Kidney glomerular epithelial cell (primary cell): ENCODE results near the gene FAM120A.

Source experiments
- DNase-seq: peaks from one replicate; lab custom pipeline; 2025; lab: John Stamatoyannopoulos, UW

Gene FAM120A

GRCh38 chr9:93595861-93596365 is 144.4 kb downstream of the FAM120A start:
- DNase-seq: no peak

GRCh38 chr9:93596399-93596798 is 144.9 kb downstream of the FAM120A start:
- DNase-seq: no peak

- no peak for DNase-seq
Measured at GRCh38 chr9:93597142-93597706, 145.7 kb downstream of the FAM120A start.

GRCh38 chr9:93597871-93598646 is 146.6 kb downstream of the FAM120A start:
- DNase-seq: no peak

GRCh38 chr9:93598647-93599241 is 147.3 kb downstream of the FAM120A start:
- DNase-seq: no peak

- DNase-seq: no peak
Measured at GRCh38 chr9:93599571-93600403, 148.3 kb downstream of the FAM120A start.

- no peak for DNase-seq
Measured at GRCh38 chr9:93600504-93600903, 149.0 kb downstream of the FAM120A start.

- DNase-seq: no peak
Measured at GRCh38 chr9:93601063-93601462, 149.6 kb downstream of the FAM120A start.

GRCh38 chr9:93601666-93602065 is 150.2 kb downstream of the FAM120A start:
- DNase-seq: no peak

- DNase-seq: no peak
Measured at GRCh38 chr9:93603011-93603410, 151.5 kb downstream of the FAM120A start.

- DNase-seq: no peak
Measured at GRCh38 chr9:93603906-93604326, 152.4 kb downstream of the FAM120A start.

- no peak for DNase-seq
Measured at GRCh38 chr9:93606187-93606586, 154.7 kb downstream of the FAM120A start.

GRCh38 chr9:93610206-93610605 is 158.7 kb downstream of the FAM120A start:
- no peak for DNase-seq

- no peak for DNase-seq
Measured at GRCh38 chr9:93612052-93612795, 160.7 kb downstream of the FAM120A start.

- no peak for DNase-seq
Measured at GRCh38 chr9:93612796-93613154, 161.3 kb downstream of the FAM120A start.

GRCh38 chr9:93613174-93613573 is 161.7 kb downstream of the FAM120A start:
- no peak for DNase-seq

GRCh38 chr9:93613791-93614190 is 162.3 kb downstream of the FAM120A start:
- DNase-seq: no peak

- no peak for DNase-seq
Measured at GRCh38 chr9:93614830-93615468, 163.5 kb downstream of the FAM120A start.
